ENCODE results near the gene MAD2L2.

MAD2L2 gene

DNA sequence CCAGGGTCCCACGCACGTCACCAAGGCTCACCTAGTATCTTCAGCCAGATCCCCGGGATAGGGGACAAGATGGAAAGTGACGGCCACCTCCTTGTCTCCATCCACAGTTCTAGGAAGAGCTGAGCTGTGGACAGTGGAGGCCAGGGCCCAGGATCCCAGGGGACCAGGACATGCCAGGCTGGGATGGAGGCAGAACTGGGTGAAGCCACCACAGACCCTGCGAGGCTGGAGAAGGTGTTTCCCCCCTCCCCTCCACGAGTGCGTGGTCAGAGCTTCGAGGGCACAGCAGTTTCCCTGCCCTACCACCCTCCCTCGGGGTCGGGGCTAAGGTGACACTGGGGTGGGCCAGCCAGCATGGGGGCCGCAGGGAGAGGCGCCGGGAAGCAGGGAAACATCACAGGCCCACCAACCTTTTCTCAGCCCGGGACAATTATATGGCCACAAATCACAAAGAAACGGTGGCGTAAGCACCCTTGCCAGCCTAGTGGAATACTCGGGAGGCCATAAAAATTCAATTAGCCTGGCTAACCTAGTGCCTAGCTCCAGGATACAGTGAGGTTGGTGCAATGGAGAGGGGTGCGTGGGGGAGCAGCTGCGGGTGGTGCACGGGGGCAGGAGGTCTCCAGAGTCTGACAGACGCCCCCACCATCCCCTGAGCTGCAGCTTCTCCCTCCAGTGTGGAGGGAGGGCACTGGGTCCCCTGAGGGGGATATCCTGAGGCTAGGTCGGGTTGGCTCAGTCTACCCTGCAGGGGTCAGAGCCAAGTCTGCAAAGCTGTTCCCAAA lies 23.9 kb upstream of the MAD2L2 start:
- no peak for DNase-seq

DNA sequence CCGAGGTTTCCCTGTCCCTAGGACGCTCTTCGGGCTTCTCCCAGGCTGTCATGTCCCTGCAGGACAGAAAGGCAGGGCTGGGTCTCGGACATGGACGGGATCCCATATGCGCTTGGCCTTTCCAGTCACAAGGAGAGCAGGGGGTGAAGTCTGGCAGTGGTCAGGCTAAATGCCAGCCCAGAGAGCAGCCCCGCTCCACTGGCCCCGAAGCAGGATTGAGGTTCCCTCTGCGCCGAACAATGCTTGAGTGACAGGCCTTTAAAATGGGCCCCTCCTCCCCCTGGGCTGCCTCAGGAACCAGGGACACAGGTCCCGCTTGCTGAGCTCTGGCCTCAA lies 23.2 kb upstream of the MAD2L2 start:
- no peak for DNase-seq

DNA sequence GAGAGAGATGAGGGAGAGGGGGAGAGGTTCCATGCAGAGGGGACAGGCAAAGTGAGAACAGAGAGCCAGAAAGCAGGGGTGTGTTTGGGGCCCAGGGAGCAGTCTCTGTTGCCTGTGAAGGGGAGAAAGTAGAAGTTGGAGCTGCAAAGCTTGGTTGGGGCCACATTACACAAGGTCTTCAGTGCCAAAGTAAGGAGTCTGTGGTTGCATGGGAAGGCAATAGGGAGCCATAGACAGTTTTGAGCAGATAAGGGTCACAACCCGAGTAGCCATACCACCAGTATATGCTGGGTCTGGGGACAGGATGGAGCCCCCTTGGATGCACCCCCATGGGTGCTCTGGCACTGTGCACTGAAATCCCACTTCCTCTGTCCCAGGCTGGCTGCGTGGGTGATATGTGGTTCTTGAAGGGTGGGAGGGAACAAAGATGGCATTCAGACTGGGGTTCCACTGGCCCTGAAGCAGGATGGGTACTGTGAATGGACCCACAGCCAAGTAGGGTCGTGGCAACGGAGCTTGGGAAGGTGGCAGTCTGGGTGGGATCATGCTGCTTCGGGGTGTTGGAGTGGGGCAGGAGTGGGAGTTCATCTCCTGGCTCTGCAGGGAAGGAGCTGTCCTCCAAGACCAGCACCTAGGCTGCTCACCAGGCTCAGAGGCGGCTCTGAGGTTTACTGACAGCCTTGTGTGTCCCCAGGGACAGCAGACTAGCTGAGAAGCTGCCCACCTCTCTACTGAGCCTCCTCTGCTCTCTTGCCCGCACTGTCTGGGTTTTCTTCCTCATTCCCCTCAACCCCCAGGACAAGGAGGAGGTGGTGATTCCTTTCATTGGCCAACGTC lies 22.6 kb upstream of the MAD2L2 start:
- no peak for DNase-seq

DNA sequence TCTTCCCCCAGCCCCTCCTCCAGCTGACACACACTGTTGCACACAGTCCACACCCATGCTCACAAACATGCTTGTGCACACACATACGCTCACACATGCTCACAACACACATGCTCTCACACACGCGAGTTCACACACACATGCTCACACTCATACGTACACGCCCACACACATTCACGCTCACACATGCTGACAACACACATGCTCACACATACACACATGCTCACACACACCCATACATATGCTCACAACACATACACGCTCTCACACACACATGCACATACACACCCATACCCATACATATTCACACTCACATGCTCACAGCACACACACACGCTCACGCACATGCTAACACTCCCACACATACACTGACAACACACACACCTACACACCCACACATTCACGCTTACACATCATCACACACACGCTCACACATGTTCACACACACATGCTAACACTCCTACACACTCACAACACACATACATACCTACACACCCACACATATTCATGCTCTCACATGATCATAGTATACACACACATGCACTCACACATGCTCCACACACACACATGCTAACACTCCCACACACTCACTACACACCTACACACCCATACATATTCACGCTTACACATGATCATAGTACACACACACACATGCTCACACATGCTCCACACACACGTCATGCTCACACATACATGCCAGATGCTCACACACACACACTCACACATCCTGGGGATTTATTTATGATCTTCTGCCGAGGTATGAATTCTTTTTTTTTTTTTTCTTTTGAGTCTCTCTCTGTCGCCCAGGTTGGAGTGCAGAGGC lies 21.2 kb upstream of the MAD2L2 start:
- no peak for DNase-seq

DNA sequence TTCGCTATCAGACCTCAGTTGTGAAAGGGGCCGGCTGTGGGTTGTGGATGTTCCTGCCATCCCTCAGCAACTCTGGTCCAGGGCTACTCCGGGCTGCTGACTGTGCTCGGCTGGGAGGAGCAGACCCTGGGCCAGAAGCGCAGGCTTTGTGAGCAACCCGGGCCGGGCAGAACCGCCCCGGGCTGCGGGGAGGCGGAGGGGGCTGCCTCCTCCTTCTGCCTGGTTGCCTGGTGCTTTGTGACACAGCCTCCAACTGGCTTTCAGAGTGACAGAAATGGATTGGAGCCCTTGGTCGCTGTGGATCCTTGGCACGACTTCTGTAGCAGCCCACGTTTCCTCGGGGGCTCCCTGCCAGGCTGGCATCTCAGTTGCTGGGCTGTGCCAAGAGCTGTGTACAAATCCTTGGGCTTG lies 20.6 kb upstream of the MAD2L2 start:
- DNase-seq = peak; percentile 83

DNA sequence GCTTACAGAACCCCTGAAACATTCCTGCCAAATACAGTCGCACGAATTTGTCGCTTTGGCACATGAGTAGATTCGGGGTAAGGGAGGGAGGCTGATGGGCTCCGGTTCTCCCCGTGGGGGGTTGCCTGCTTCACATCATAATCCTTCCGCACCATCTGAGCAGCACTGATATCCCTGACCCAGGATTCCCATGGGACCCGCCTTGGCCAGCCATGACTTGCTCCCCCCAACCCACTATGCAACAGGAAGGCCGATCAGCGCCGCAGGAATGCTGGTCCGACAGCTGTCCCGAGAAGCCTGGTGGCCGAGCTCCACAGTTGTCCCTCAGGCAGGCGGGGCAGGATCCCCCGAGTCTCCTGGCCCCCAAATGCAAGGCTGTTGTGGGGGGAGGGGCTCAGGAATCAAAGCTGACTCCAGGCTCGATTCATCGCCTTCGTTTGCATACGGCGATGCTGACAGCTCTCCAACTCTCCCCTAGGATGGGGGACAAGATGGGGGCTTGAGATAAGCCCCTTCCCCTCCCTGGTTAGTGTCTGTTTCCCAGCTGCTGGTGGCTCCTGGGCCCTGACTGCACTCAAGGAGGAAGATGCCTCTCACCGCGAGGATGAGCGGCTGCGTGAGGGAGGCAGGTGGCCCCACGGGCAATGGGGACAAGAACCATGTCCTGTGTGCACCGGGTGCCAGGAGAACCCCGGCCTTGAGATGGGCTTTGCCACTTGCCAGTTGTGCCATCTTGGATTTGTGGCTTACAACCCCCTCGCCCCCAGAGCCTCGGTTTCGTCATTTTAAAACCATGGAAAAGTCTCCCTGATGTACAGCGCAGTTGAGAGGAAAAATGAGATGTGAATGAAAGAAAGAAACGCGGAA lies 19.9 kb upstream of the MAD2L2 start:
- no peak for DNase-seq

DNA sequence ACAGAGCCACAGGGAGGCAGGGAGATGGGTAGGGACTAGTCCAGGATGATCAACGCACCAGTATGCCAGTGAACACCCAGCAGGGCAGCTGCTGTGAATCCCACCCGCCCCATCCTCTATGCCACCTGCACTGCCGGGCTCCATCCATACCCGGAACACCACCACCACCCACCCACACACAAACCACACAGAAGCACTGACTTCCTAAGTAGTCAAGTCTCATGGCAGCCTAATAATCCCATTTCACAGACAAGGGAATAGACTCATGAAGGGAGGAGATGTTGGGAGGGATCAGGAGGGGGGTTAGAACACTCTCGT lies 16.9 kb upstream of the MAD2L2 start:
- no peak for DNase-seq

DNA sequence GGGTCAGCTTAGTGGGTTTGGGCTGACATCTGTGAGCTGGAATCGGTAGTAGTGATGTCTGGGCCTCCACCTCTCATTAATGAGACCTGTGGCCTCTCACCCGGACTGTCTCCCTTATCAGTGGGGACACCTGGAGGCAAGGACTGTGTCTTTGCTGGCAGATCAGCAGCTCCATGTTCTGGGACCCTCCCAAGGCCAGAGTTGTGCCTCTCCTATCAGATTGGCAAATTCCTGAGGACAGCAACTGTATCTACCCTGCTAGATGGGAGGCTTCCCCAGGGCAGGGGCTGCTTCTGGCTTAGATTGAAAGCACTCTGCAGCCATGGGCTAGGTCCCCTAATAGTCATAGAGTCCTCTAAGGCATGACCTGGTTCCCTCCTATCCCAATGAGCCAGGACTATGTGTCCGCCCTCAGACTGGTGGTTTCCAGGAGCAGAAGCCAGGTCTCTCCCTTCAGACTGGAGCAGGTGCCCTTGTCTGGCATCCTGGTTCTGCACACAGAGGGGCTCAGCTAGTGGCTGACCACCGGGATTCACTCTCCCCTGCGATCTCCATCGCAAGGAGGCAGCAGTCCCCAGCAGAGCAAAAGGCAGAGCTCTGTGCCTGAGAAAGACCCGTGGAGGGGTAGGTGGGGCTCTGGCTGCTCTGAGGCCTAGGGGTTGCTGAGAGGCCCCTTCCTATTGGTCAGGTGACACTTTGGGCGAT lies 16.4 kb upstream of the MAD2L2 start:
- no peak for DNase-seq

DNA sequence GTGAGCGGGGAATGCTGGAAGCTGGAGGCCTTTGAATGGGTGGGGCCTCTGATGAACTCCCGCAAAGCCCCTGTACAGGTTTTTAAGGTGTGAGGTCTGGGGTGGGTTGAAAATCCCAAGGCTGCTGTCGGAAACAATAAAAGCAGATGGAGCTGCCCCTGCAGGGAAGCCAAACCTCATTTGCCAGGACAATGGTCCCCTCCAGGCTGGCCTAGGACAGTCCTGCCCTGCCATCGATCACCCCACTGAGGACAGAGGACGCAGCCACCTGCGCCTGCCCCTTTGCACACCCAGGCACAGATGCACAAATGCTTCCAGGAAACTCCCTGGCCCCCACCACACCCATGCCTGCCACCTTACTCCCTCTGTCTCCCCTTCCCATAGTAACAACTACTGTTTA lies 14.9 kb upstream of the MAD2L2 start:
- no peak for DNase-seq

DNA sequence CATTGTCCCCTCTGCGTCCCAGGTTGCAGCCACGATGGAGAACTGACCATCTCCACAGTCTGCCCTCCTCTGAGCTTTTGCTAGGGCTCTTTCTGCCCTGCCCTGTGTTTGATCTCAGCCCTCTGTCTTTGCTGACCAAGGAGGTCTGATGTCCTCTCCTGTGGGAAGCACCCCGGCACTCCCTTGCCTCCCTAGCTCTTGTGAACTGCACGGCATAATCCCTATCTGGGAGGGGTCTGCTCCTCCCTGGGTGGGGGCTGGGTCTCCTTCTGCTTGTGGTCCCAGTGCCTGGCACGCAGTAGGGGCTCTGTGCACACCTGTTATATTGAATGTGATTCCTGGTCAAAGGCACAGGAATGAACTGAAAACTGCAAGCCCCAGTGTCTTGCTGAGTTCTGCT lies 13.0 kb upstream of the MAD2L2 start:
- DNase-seq = no peak

DNA sequence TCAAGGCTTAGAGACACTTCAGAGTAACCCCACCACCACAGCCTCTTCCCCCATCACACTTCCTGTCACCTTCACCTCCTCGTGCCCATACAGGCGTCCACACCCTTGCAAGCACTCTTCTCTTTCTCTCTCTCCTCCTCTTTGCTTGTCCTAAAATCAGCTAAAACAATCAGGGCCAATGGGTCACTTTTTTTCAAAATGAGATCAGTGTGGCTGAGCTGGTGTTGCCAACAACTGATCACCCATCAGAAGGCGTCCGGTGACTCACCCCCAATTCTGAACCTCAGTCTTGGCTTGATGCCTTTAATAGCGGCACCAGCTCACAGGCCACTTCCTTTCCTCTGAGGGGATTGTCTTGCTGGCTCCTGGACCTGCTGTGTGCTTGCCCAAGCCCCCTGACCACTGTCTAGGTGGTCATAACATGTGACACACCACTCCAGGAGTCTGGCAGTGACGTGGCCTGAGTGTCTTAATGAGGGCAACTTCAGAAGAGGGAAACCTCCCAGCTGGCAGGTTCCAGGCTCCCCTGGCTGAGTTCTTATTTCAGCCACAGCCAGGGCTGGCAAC lies 12.2 kb upstream of the MAD2L2 start:
- DNase-seq = no peak

DNA sequence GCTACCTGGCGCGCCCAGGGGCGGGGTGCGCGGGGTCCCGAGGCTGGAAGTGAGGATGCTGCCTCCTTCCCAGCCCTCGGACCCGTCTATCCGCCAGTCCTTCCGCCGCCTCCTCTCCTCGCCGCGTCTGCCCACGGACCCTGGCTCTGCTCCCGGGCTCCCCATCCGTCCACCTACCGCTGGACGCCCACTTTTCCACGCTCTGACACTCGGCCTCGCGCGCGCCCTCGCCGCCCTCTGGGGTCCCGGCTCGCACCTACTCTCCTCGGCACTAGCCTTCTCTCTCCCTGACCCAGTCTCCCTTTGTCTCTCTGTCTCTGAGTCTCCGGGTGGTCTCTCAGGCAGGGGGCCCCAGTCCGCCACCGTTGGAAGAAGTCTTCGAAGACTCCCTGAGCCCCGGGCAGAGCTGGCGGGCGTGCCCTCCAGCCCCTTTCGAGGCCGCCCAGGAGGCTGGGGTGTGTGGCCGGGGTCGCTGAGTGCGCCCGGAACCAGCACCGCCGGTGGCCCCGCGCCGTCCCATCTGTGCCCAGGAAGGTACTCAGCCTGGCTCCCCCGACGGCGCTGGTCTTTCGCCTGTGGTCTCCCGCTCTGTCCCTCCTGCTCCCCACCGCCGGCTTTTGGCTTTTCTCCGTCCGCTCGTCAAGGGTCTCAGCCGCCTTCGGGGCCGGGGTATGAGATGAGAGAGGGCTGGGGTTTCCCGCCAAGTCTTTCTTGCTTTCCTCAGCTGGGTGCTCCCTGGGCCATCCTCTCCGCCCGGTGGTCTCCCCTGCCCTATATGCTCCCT lies 11.2 kb upstream of the MAD2L2 start:
- DNase-seq = no peak

DNA sequence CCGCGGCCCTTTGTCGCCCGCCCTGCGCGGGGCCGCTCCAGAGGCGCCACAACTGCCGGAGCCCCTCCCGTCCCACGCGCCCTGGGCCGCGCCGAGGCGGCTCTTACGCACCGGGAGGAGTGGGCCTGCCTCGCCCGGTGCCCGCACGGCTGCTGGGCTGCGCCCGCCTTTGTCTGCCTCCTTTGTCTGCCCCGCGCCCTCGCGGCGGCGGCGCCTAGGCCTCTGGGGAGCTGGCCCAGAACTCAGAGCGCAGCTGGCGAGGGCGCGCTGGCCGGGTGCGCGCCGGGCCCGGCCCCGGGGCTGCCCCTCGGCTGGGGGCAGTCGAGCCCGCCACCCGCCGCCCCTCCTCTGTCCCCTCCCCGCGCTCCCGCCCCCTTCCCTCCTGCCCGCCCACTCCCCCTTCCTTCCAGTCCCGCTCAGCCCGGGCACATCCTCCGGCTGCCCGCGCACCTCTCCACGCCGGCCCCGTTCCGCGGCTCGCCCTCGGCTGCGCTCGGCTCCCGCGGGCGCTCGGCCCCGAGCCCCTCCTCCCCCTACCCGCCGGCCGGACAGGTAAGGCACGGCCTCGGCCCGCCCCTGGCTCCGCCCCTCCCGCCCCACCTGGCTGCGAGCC lies 10.5 kb upstream of the MAD2L2 start, which contains the start of gene DRAXIN:
DRAXIN (plus strand) TSS at position 409 of the 613 bp plus-strand sequence. CDS start 14,549 bp downstream, outside the sequence.
- no peak for DNase-seq

DNA sequence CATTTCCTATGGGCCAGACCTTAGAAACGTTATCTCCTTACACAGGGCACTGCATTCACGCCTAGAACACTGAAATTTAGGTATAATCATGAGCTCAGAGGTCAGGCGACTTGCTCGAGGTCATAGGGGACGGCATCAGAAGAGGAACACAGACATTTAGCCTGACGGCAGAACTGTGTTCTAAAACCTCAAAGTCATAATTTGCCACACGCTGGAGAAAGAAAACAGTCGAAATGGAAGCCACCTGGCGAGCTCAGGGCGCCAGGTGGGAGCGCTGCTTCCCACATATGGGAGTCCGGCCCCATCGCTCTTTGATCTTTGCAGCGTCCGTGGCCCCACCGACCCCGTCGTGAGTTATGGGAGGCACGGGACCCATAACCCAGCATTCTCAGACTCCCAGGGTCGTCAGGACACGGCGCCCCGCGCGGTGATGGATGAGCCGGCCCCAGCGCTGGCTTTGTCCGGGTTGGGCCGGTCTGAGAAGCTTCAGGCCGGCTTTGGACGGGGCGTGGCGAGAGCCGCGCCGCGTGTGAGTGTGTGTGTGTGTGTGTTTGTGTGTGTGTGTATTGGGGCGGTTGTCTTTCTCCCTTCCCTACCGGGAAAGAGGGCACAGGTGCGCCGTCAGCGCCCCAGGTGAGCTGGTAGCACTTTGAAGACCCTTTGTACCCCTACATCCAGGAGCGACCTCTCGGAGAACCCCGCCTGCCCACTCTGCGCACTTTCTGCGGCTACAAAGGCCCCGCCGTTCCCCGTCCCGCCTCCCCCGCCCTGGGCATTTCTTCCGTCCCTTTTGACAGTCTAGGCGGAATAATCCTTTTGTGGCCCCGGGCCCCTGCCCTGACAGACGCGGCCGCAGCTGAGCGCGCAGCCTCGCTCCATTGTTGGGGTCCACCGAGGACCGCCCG lies 9.7 kb upstream of the MAD2L2 start:
- DNase-seq = no peak

DNA sequence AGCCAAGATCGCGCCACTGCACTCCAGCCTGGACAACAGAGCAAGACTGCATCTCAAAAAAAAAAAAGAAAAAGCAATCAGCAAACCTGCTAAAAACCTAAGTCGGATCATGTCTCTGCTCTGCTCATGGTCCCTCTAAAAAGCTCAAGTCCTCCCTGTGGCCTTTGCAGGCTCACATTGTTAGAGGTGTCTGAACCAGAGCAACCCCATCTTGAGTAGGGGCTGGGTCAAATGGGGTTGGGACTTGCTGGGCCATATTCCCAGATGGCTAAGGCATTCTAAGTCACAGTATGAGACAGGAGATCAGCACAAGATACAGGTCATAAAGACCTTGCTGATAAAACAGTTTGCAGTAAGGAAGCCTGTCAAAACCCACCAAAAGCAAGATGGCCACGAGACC lies 7.6 kb upstream of the MAD2L2 start:
- no peak for DNase-seq

DNA sequence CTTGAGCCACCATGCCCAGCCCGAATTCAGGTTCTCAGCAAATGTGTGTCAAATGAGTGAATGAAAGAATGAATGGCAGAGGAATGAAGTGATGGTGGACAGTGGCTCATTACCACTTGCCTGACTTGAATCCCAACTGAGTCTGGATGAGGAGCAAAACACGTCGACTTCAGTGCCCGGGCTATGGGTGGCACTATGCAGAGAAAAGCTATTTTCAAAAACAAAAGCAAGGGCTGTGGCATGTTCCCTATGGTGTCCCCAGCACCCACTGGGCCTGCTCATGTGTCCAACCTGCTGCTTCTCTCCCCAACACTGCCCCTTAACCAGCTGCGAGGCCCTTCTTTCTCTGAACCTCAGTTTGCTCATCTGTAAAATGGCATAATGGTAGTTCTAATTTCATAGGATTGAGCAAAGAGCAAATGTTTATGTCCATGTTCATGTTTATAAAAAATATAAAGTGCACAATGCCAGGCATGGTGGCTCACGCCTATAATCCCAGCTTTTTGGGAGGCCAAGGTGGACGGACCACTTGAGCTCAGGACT lies 4.3 kb upstream of the MAD2L2 start:
- no peak for DNase-seq

DNA sequence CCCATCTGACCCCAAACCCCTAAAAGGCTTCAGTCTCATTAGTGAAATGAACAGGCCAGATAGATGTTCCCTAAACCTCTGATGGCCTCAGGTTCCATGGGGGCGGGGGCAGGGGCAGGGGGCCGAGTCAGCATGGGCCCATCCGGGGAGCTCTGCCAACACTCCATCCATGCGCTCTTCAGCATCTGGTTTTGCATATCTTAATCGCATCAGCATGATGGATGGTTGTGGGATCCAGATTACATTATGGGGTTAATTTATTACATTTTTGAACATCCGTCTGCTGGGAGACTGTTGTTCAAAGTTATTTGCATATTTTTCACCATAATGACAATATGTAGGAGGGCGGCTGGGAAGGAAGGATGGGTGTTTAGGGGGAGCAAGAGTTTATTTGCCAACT lies 3.1 kb upstream of the MAD2L2 start:
- no peak for DNase-seq

DNA sequence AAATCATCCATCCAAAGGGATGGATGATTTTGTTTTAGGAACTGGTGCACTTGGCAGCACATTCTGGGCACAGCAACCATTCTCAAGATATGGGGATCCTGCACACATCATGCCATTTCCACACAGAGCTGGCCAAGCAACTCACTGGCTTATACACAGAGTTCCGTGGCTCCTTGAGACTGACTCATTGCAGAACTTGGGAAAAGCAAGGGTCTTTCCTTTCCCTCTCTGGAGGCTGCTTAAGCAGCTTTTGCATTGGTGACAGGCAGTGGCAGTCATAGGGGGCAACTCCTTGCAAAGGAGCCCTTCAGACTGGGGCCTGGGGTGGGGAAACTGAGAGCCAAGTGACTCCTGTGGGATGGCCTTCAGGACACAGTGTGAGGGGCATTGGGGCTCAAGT lies 1.9 kb upstream of the MAD2L2 start:
- DNase-seq = no peak

DNA sequence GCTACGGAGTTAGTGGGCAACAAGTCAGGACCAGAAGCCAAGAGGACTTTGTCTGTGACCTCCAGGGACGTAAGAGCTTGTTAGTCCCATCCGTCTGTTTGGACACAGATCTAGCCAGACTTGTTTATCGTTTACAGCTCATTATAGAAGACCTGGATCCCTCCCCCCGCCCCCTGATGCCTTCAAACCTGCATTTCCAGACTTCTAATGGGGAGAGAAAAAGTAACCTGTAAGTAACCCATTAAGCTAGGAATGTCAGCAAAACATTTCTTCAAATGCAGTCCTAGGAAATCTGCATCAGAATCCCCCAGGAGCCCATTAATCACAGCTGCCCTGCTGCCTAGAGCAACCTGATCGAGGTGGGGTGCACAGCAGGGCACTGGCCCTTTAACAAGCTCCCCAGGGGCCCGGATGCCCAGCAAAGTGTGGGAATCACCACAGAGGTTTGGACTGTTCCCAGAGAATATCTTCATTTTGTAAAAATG lies 1.4 kb upstream of the MAD2L2 start:
- DNase-seq = no peak

Data from midbrain (tissue), 1 donor.